Brain microvascular endothelial cell (primary cell): ENCODE data around the gene FAM151A.

Experiments
- DNase-seq: peaks from one replicate; pipeline ENCODE4 v3.0.0-alpha.2; 2020
- H3K27ac ChIP-seq: fragments of 250-450 bp; sonication (Bioruptor Pico); 2 replicates; pipeline ENCODE4 v1.5.1; 2020; ENCODE audit warnings: mild to moderate bottlenecking, moderate library complexity
- H3K27me3 ChIP-seq: fragments of 250-450 bp; sonication (Bioruptor Pico); replicated peaks from 2 replicates; pipeline ENCODE4 v1.5.1; 2020; ENCODE audit warnings: mild to moderate bottlenecking
- H3K36me3 ChIP-seq: fragments of 250-450 bp; sonication (Bioruptor Pico); replicated peaks from 2 replicates; pipeline ENCODE4 v1.5.1; 2020; ENCODE audit warnings: mild to moderate bottlenecking
- H3K4me3 ChIP-seq: 2 replicates; pipeline ENCODE4 v1.5.1; 2011; ENCODE audit warnings: low read depth, mild to moderate bottlenecking, control low read depth, low read length, moderate library complexity
- in situ Hi-C: cut with HindIII; loops from 2 replicates; pipeline ENCODE4 v1.10.0; 2017; ENCODE audit warnings: low sequenced_read_pairs, low pct_ligation_motif_present
- TF ChIP-seq, protein P1 (sequence below): IDR thresholded peaks from 2 replicates; pipeline ENCODE4 v1.5.1; 2011; ENCODE audit warnings: low read depth, mild to moderate bottlenecking, moderate library complexity, low read length, control low read depth, inconsistent platforms; ENCODE audit errors: missing control alignments

Gene FAM151A

GRCh38 chr1:54611621-54612020 is 11.7 kb downstream of the FAM151A start:
- Histone ChIP-seq H3K4me3 (no peak overlapping the region), H3K36me3 (no peaks in the 10 kb centered on the region), H3K27me3 (no peaks in the 10 kb centered on the region), H3K27ac (no peak overlapping the region)
- in situ Hi-C loops: no loop called here
- TF ChIP-seq, protein P1, sequence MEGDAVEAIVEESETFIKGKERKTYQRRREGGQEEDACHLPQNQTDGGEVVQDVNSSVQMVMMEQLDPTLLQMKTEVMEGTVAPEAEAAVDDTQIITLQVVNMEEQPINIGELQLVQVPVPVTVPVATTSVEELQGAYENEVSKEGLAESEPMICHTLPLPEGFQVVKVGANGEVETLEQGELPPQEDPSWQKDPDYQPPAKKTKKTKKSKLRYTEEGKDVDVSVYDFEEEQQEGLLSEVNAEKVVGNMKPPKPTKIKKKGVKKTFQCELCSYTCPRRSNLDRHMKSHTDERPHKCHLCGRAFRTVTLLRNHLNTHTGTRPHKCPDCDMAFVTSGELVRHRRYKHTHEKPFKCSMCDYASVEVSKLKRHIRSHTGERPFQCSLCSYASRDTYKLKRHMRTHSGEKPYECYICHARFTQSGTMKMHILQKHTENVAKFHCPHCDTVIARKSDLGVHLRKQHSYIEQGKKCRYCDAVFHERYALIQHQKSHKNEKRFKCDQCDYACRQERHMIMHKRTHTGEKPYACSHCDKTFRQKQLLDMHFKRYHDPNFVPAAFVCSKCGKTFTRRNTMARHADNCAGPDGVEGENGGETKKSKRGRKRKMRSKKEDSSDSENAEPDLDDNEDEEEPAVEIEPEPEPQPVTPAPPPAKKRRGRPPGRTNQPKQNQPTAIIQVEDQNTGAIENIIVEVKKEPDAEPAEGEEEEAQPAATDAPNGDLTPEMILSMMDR: no peak
- DNase-seq: no peak

DNA sequence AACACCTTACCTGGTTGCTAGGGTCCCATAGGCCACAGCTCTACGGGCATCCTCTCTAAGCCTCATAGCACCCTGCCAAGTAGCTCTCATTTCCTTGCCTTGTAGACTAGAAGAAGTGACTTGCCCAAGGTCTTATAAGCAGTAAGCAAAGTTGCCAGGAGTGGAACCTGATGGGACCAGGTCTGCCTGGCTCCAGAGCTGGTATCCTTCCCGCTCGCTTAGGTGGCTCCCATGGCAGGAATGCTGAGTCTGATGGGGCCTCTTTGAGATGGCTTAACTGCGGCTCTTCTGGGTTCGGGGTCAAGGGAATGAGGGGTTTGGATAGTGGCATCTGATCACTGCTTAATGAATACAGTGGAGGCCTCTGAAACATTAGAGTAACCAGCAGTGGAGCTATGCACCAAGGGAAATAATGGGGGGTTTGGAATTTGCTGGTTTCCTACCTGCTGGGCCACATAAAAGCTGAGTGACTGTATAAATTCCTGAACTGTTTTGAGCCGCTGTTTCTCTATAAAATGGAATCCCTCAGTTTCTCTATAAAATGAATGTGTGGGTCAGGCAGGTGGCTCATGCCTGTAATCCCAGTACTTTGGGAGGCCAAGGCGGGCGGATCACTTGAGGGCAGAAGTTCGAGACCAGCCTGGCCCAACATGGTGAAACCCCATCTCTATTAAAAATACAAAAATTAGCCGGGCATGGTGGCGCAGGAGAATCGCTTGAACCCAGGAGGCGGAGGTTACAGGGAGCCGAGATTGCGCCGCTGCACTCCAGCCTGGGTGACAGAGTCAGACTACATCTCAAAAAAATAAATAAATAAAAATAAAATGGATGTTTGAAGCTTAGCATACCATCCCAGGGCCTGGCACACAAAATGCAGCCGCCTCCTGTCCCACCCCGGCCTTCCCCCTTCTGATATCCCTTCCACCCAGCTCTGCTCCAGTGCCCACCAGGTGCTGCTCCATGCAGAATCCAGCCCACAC is 12.4 kb downstream of the FAM151A start:
- no peaks in the 10 kb centered on the region for H3K36me3 ChIP-seq
- in situ Hi-C loops: no loop called here
- no peak for DNase-seq
- TF ChIP-seq, protein P1: no peak
- H3K4me3 ChIP-seq: no peak overlapping the region
- no peak overlapping the region for H3K27ac ChIP-seq
- H3K27me3 ChIP-seq: no peaks in the 10 kb centered on the region

GRCh38 chr1:54610048-54610447 is 13.3 kb downstream of the FAM151A start:
- TF ChIP-seq, protein P1: no peak
- in situ Hi-C loops: no loop called here
- DNase-seq: peak; percentile 5
- H3K4me3 ChIP-seq: no peak overlapping the region
- no peaks in the 10 kb centered on the region for H3K27me3 ChIP-seq
- H3K27ac ChIP-seq: no peak overlapping the region
- H3K36me3 ChIP-seq: no peaks in the 10 kb centered on the region

DNA sequence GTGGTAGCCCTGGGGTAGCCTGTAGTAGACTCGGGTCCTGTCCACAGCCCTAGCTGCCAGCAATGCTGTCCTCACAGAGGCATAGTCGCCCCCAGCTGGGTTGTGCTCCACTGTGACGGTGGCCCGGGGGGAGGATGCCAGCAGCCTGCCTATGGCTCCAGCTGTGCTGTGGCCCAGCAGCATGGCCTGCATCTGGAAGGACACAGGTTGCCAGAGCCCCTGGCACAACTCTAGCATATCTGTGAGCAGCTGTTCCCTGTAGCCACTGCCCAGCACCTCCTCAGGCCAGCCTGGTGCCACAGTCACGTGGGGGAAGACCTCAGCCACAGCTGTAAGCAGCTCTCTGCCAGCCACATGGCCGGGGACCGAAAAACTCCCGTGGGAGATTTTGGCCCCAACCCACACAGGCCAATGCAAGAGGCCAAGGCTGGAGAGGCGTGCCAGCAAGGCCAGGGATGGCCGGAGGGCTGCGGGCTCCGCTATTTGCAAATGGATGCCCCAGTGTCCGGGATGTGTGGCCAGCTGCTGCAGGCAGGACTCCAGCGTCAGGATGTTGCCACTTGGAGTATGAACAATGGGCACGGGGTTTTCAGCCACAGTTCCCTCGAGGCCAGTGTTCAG is 13.9 kb downstream of the FAM151A start:
- no peaks in the 10 kb centered on the region for H3K36me3 ChIP-seq
- DNase-seq: no peak
- in situ Hi-C loops: no loop called here
- no peak overlapping the region for H3K4me3 ChIP-seq
- no peak overlapping the region for H3K27ac ChIP-seq
- no peaks in the 10 kb centered on the region for H3K27me3 ChIP-seq
- TF ChIP-seq, protein P1: no peak

GRCh38 chr1:54608566-54609230 is 14.6 kb downstream of the FAM151A start:
- H3K4me3 ChIP-seq: no peak overlapping the region
- no peak overlapping the region for H3K27ac ChIP-seq
- H3K27me3 ChIP-seq: no peaks in the 10 kb centered on the region
- no peaks in the 10 kb centered on the region for H3K36me3 ChIP-seq
- in situ Hi-C loops: no loop called here
- DNase-seq: no peak
- TF ChIP-seq, protein P1: no peak
